ENCODE measurements around the gene EEFSEC.

DNA sequence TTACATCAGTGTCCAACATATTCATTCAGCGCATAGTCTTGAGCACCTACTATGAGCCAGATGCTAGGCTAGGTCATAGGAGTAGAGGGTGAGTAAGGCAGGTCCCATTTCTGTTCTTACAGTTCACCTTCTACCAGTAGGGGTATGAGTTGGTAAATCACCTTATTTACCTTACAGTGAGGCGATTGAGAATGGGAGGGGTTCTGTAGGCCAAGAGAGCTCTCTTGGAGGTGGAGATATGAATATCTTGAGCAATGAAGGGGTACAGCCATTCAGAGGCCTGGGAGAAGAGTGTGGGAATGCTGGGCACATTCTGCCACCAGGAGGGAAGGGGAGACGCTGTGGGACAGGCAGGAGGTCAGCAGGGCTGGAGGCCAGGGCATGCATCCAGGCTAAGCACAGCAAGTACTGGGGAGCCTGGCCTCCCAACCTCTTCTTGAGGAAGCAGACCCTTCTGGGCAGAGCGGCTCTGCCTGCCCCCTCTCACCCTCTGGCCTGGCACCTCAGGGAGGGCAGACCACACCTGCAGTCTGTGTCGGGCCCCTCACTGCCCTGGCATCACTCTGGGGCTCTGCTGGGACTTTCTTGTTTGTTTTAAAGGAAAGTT, 123.4 kb downstream of the EEFSEC start:
- TF ChIP-seq, protein P1, sequence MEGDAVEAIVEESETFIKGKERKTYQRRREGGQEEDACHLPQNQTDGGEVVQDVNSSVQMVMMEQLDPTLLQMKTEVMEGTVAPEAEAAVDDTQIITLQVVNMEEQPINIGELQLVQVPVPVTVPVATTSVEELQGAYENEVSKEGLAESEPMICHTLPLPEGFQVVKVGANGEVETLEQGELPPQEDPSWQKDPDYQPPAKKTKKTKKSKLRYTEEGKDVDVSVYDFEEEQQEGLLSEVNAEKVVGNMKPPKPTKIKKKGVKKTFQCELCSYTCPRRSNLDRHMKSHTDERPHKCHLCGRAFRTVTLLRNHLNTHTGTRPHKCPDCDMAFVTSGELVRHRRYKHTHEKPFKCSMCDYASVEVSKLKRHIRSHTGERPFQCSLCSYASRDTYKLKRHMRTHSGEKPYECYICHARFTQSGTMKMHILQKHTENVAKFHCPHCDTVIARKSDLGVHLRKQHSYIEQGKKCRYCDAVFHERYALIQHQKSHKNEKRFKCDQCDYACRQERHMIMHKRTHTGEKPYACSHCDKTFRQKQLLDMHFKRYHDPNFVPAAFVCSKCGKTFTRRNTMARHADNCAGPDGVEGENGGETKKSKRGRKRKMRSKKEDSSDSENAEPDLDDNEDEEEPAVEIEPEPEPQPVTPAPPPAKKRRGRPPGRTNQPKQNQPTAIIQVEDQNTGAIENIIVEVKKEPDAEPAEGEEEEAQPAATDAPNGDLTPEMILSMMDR (IDR thresholded peaks at IDR 0.05; ENCODE audit: poor library complexity, severe bottlenecking), result no peak
- TF ChIP-seq TAF1 (IDR thresholded peaks at IDR 0.05; ENCODE audit: low read depth), result no peak

Measured in neural cell (in vitro differentiated cells).